Smooth muscle cell (in vitro differentiated cells): ENCODE data around the gene ACO2. TPM values are rescaled to one million over a fixed set of nuclear protein-coding genes. Genes with fewer than 3 reads are reported as not detected.
"Not testable (repeated sequence)": the region's sequence is repeated elsewhere in the genome, so short reads cannot be mapped to it uniquely, and the experiment has no call there.

Source experiments
- DNase-seq: peaks from one replicate; lab custom pipeline; 2025; ENCODE audit not compliant: unreplicated experiment; lab: John Stamatoyannopoulos, UW
- H2AFZ ChIP-seq: fragments of 200-600 bp; sonication (generic); 2 replicates; pipeline ENCODE4 v1.6.0; 2016; ENCODE audit warnings: antibody characterized with exemption, low read depth, mild to moderate bottlenecking
- H3F3A ChIP-seq: fragments of 200-600 bp; sonication (generic); 2 replicates; pipeline ENCODE4 v1.6.0; 2017; ENCODE audit warnings: antibody characterized with exemption, low read depth
- H3K27ac ChIP-seq: fragments of 200-600 bp; sonication (generic); 2 replicates; pipeline ENCODE4 v1.5.1; 2016; ENCODE audit warnings: low read depth, mild to moderate bottlenecking
- H3K27me3 ChIP-seq: fragments of 200-600 bp; sonication (generic); 2 replicates; pipeline ENCODE4 v1.6.1; 2016; ENCODE audit warnings: low read depth, mild to moderate bottlenecking
- H3K36me3 ChIP-seq: fragments of 200-600 bp; sonication (generic); 2 replicates; pipeline ENCODE4 v1.5.1; 2016; ENCODE audit warnings: low read depth
- H3K4me1 ChIP-seq: fragments of 200-600 bp; sonication (generic); 2 replicates; pipeline ENCODE4 v1.5.1; 2016; ENCODE audit warnings: low read depth
- H3K4me2 ChIP-seq: fragments of 200-600 bp; sonication (generic); 2 replicates; pipeline ENCODE4 v1.6.0; 2016; ENCODE audit warnings: mild to moderate bottlenecking
- H3K4me3 ChIP-seq: fragments of 200-600 bp; sonication (generic); 2 replicates; pipeline ENCODE4 v1.5.1; 2016; ENCODE audit warnings: mild to moderate bottlenecking
- H3K79me2 ChIP-seq: fragments of 200-600 bp; sonication (generic); 2 replicates; pipeline ENCODE4 v1.6.0; 2016; ENCODE audit warnings: low read depth, mild to moderate bottlenecking
- H3K9ac ChIP-seq: fragments of 200-600 bp; sonication (generic); 2 replicates; pipeline ENCODE4 v1.6.0; 2016; ENCODE audit warnings: low read depth
- H3K9me3 ChIP-seq: fragments of 200-600 bp; sonication (generic); replicated peaks from 2 replicates; pipeline ENCODE4 v1.5.1; 2016; ENCODE audit warnings: low read depth
- H4K20me1 ChIP-seq: fragments of 200-600 bp; sonication (generic); 2 replicates; pipeline ENCODE4 v1.6.0; 2016; ENCODE audit warnings: low read depth
- WGBS: methylation state at CpG from one replicate; pipeline ENCODE4 v1.1.7; 2016; ENCODE audit warnings: low lambda C conversion rate; 5-methylcytosine and 5-hydroxymethylcytosine counted together
- polyA plus RNA-seq: library from polyadenylated mRNA; unstranded; fragments of >200 nt; fragmentation: Nextera tagmentation; extraction: Ambion mirVana; gene quantifications from 2 replicates; pipeline ENCODE4 v1.2.1, GENCODE V29; 2016
- total RNA-seq: library from RNA; depleted of rRNA; stranded (reverse); fragments of >200 nt; gene quantifications from 2 replicates; pipeline ENCODE4 v1.2.3, GENCODE V29; 2014
- TF ChIP-seq, protein P1 (sequence below): fragments of 200-600 bp; sonication (generic); IDR thresholded peaks from 2 replicates; pipeline ENCODE4 v1.5.1; 2017; ENCODE audit warnings: borderline replicate concordance, mild to moderate bottlenecking, antibody characterized with exemption; ENCODE audit not compliant: insufficient read depth, poor library complexity, severe bottlenecking

Gene ACO2
- total and polyA plus RNA-seq, 2 experiments from 2014 or later = 33.0 to 72.1 TPM

DNA sequence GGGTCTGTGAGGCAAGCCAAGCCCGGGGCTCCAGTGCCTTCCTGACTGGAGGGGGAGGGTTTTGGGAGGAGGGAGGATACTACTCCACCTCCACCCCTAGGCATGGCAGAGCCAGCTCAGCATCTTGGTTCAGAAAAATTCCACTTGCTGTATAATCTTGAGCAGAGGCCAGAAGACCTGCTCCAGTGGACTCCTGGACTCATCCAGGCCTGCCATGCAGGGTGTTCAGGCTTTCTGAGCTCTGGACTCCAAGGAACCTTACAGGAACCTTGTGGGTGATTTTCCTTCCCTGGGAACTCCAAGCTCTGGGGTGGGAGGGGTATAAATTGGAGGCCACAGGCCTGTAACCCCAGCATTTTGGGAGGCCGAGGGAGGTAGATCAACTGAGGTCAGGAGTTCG lies 101.3 kb downstream of the ACO2 start:
- Histone ChIP-seq H3K4me2 (no peak overlapping the region), H3K36me3 (no peaks in the 10 kb centered on the region), H3K4me3 (no peak overlapping the region), H2AFZ (no peak overlapping the region), H3K9ac (no peak overlapping the region), H3F3A (no peaks in the 10 kb centered on the region), H3K4me1 (no peaks in the 10 kb centered on the region), H3K9me3 (no peaks in the 10 kb centered on the region), H3K27ac (no peak overlapping the region), H3K79me2 (no peaks in the 10 kb centered on the region), H4K20me1 (no peaks in the 10 kb centered on the region), H3K27me3 (no peaks in the 10 kb centered on the region)
- TF ChIP-seq, protein P1, sequence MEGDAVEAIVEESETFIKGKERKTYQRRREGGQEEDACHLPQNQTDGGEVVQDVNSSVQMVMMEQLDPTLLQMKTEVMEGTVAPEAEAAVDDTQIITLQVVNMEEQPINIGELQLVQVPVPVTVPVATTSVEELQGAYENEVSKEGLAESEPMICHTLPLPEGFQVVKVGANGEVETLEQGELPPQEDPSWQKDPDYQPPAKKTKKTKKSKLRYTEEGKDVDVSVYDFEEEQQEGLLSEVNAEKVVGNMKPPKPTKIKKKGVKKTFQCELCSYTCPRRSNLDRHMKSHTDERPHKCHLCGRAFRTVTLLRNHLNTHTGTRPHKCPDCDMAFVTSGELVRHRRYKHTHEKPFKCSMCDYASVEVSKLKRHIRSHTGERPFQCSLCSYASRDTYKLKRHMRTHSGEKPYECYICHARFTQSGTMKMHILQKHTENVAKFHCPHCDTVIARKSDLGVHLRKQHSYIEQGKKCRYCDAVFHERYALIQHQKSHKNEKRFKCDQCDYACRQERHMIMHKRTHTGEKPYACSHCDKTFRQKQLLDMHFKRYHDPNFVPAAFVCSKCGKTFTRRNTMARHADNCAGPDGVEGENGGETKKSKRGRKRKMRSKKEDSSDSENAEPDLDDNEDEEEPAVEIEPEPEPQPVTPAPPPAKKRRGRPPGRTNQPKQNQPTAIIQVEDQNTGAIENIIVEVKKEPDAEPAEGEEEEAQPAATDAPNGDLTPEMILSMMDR = no peak
- WGBS = 90% methylated on average over 3 of the region's 3 CpGs
- no peak for DNase-seq

DNA sequence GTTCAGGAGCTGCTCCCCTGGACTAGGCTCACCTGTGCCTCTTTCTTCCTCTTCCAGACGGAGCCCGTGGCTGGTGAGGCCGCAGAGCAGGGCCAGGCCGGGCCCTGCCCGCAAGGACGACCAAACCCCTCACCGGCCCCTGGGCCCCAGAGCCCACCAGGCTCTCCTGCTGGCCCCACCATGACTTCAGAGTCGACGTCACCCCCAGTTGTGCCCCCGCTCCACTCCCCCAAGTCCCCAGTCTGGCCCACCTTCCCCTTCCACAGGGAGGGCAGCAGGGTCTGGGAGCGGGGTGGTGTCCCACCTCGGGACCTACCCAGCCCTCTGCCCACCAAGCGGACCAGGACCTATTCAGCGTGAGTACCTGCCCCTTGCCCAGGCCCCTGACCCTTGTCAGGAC lies 102.9 kb downstream of the ACO2 start:
- DNase-seq = no peak
- 100% methylated on average over 5 of the region's 14 CpGs for WGBS
- Histone ChIP-seq H3K4me2 (no peak overlapping the region), H2AFZ (no peak overlapping the region), H3K79me2 (no peaks in the 10 kb centered on the region), H3K9ac (no peak overlapping the region), H3K4me3 (no peak overlapping the region), H3K9me3 (no peaks in the 10 kb centered on the region), H3K36me3 (no peaks in the 10 kb centered on the region), H3K4me1 (no peaks in the 10 kb centered on the region), H4K20me1 (no peaks in the 10 kb centered on the region), H3K27me3 (no peaks in the 10 kb centered on the region), H3K27ac (no peak overlapping the region), H3F3A (no peaks in the 10 kb centered on the region)
- TF ChIP-seq, protein P1 = no peak

GRCh38 chr22:41572305-41572704 lies 103.4 kb downstream of the ACO2 start:
- DNase-seq, H3F3A ChIP-seq, H3K4me2 ChIP-seq, H3K27me3 ChIP-seq, H3K36me3 ChIP-seq, H3K9me3 ChIP-seq, H2AFZ ChIP-seq, H4K20me1 ChIP-seq, H3K4me1 ChIP-seq, H3K79me2 ChIP-seq, H3K9ac ChIP-seq, H3K4me3 ChIP-seq, H3K27ac ChIP-seq: not testable (repeated sequence)
- 100% methylated on average over 3 of the region's 3 CpGs for WGBS

- H3K79me2 ChIP-seq = no peaks in the 10 kb centered on the region
- H3K27me3 ChIP-seq = no peaks in the 10 kb centered on the region
- no peak overlapping the region for H3K4me2 ChIP-seq
- DNase-seq = no peak
- WGBS = 93% methylated on average over 11 of the region's 11 CpGs
- TF ChIP-seq, protein P1 = no peak
- H4K20me1 ChIP-seq = no peaks in the 10 kb centered on the region
- no peak overlapping the region for H3K27ac ChIP-seq
- no peaks in the 10 kb centered on the region for H3F3A ChIP-seq
- no peak overlapping the region for H3K9ac ChIP-seq
- H2AFZ ChIP-seq = no peak overlapping the region
- H3K4me3 ChIP-seq = no peak overlapping the region
- H3K36me3 ChIP-seq = no peaks in the 10 kb centered on the region
- no peaks in the 10 kb centered on the region for H3K4me1 ChIP-seq
- H3K9me3 ChIP-seq = no peaks in the 10 kb centered on the region
Observed at GRCh38 chr22:41573677-41574076, 104.8 kb downstream of the ACO2 start.
